HEK293T (cell line): ENCODE data around the gene PFKFB2.
"Not testable (repeated sequence)": the region's sequence is repeated elsewhere in the genome, so short reads cannot be mapped to it uniquely, and the experiment has no call there.

Experiments used
- CTCF ChIA-PET: fragments of 350-600 bp; formaldehyde crosslinking; extraction: SDS; loops from one replicate; lab custom pipeline; 2021; ENCODE audit warnings: antibody characterized with exemption, inconsistent platforms; lab: Yijun Ruan, JAX
- POLR2A ChIA-PET: fragments of 350-600 bp; formaldehyde crosslinking; extraction: SDS; loops from one replicate; lab custom pipeline; 2020; ENCODE audit warnings: antibody characterized with exemption, inconsistent platforms; lab: Yijun Ruan, JAX
- DNase-seq: peaks from one replicate; pipeline ENCODE4 v3.0.0; 2012; ENCODE audit warnings: mixed read lengths; ENCODE audit errors: extremely low spot score
- ARNT ChIP-seq: fragments of 450-650 bp; IDR thresholded peaks from 2 replicates; pipeline ENCODE4 v1.6.1; 2017; ENCODE audit warnings: mild to moderate bottlenecking
- BHLHE40 ChIP-seq: fragments of 450-650 bp; IDR thresholded peaks from 2 replicates; pipeline ENCODE4 v1.6.1; 2016; ENCODE audit warnings: mild to moderate bottlenecking, moderate library complexity, borderline replicate concordance
- CTBP1 ChIP-seq: fragments of 450-650 bp; IDR thresholded peaks from 2 replicates; pipeline ENCODE4 v1.6.1; 2016; ENCODE audit warnings: borderline replicate concordance
- ELF4 ChIP-seq: fragments of 450-650 bp; IDR thresholded peaks from 2 replicates; pipeline ENCODE4 v1.6.1; 2017; ENCODE audit warnings: antibody characterized with exemption
- FOXA1 ChIP-seq: fragments of 450-650 bp; IDR thresholded peaks from 2 replicates; pipeline ENCODE4 v1.6.1; 2016; ENCODE audit warnings: mild to moderate bottlenecking
- FOXK2 ChIP-seq: fragments of 450-650 bp; IDR thresholded peaks from 2 replicates; pipeline ENCODE4 v1.6.1; 2016; ENCODE audit warnings: mild to moderate bottlenecking
- FOXM1 ChIP-seq: fragments of 450-650 bp; IDR thresholded peaks from 2 replicates; pipeline ENCODE4 v1.6.1; 2017; ENCODE audit warnings: mild to moderate bottlenecking, borderline replicate concordance
- L3MBTL2 ChIP-seq: fragments of 450-650 bp; conservative IDR thresholded peaks from 2 replicates; pipeline ENCODE4 v1.6.1; 2016; ENCODE audit warnings: mild to moderate bottlenecking
- LEF1 ChIP-seq: fragments of 450-650 bp; IDR thresholded peaks from 2 replicates; pipeline ENCODE4 v1.6.1; 2017; ENCODE audit warnings: mild to moderate bottlenecking, borderline replicate concordance
- NFRKB ChIP-seq: fragments of 450-650 bp; IDR thresholded peaks from 2 replicates; pipeline ENCODE4 v1.6.1; 2016; ENCODE audit warnings: mild to moderate bottlenecking, moderate library complexity
- SP1 ChIP-seq: fragments of 450-650 bp; IDR thresholded peaks from 2 replicates; pipeline ENCODE4 v1.6.1; 2017
- SUZ12 ChIP-seq: fragments of 450-650 bp; IDR thresholded peaks from 2 replicates; pipeline ENCODE4 v1.6.1; 2016; ENCODE audit warnings: mild to moderate bottlenecking
- TARDBP ChIP-seq: fragments of 450-650 bp; IDR thresholded peaks from 2 replicates; pipeline ENCODE4 v1.6.1; 2016
- ZNF384 ChIP-seq: fragments of 450-650 bp; IDR thresholded peaks from 2 replicates; pipeline ENCODE4 v1.6.1; 2016
- TF ChIP-seq, protein P1 (sequence below): fragments of 450-650 bp; IDR thresholded peaks from 2 replicates; pipeline ENCODE4 v1.6.1; 2016

PFKFB2 gene

DNA sequence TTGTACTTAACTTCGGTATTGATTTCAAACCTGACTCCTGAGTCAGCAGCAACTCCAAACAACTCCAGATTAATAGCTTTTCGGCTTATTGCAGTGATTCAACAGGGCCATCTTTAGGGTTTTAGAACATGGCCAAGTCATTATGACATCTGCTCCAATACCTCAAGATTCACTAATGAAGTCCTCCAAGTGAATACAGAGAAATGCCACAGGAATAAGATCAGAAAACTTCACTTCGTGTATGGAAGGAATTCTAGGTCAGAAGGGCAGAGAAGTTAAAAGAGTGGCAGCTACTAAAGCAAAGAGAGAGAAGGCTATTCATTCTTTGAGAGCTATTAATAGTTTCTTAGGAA is 12.9 kb upstream of the PFKFB2 start:
- ChIA-PET POLR2A (interaction anchor here (0.9 kb wide), 1 partner anchor 13 kb away, joined by 3 read pairs; the partner anchor contains the start of gene PFKFB2), CTCF (interaction anchor here (1.1 kb wide), 1 partner anchor 10 kb away, joined by 3 read pairs; no protein-coding TSS in a partner anchor)
- TF ChIP-seq SUZ12 (no peak), NFRKB (no peak), ZNF384 (no peak), ARNT (no peak)
- DNase-seq, result no peak

DNA sequence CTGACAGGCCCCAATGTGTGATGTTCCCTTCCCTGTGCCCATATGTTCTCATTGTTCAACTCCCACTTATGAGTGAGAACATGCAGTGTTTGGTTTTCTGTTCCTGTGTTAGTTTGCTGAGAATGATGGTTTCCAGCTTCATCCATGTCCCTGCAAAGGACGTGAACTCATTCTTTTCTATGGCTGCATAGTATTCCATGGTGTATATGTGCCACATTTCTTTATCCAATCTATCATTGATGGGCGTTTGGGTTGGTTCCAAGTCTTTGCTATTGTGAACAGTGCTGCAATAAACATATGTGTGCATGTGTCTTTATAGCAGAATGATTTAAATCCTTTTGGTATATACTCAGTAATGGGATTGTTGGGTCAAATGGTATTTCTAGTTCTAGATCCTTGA is 11.7 kb upstream of the PFKFB2 start:
- CTCF ChIA-PET, DNase-seq: not testable (repeated sequence)
- POLR2A ChIA-PET, result interaction anchor here (1.2 kb wide), 1 partner anchor 11 kb away, joined by 3 read pairs; the partner anchor contains the start of gene PFKFB2

DNA sequence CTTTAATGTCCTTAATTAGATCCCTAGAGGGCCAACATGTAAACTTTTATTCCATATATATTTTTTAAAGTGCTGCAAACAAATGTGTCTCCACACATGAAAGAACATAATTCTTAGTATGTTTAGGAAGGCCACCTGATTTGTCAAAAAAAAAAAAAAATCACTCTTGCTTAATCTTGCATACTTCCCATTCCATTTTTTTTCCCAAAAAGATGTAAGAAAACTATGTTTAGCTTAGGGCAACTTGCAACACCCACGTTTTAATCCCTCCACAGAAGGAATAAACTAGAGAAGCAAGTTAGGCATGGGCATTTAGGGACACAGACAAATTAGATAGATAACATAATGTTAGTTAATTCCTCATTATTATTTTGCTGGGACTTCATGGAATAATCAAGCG is 7.6 kb upstream of the PFKFB2 start:
- DNase-seq, result no peak
- ChIA-PET POLR2A (no interaction called here), CTCF (no interaction called here)
- TF ChIP-seq BHLHE40, result no peak
- no peak for TF ChIP-seq LEF1
- no peak for TF ChIP-seq L3MBTL2
- no peak for TF ChIP-seq FOXK2
- TF ChIP-seq SUZ12, result no peak
- no peak for TF ChIP-seq ELF4
- TF ChIP-seq CTBP1, result no peak
- no peak for TF ChIP-seq NFRKB
- TF ChIP-seq, protein P1, sequence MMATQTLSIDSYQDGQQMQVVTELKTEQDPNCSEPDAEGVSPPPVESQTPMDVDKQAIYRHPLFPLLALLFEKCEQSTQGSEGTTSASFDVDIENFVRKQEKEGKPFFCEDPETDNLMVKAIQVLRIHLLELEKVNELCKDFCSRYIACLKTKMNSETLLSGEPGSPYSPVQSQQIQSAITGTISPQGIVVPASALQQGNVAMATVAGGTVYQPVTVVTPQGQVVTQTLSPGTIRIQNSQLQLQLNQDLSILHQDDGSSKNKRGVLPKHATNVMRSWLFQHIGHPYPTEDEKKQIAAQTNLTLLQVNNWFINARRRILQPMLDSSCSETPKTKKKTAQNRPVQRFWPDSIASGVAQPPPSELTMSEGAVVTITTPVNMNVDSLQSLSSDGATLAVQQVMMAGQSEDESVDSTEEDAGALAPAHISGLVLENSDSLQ, result no peak

DNA sequence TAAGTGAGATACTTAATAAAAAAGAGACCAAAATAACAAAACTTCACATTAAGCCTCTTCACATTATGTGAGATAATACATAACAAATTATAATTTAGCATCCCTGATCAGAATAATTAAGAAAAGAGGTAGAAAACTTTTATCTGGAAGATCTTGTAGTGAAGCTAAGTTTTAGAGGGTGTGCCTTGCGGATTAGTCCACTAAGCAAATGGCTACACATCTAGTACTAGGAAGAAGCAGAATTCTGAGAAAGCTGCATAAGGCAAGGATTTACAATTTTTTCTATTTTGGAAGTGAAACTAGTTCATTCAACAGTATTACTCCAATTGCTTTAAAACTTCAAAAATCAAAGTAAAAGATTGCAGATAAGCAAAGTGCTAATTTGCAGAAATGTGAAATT is 5.6 kb upstream of the PFKFB2 start:
- POLR2A ChIA-PET, result no interaction called here
- DNase-seq, result no peak
- CTCF ChIA-PET, result no interaction called here
- no peak for TF ChIP-seq LEF1
- TF ChIP-seq ZNF384, result no peak
- no peak for TF ChIP-seq ELF4
- TF ChIP-seq FOXK2, result no peak
- no peak for TF ChIP-seq FOXM1
- TF ChIP-seq SUZ12, result no peak
- no peak for TF ChIP-seq SP1
- TF ChIP-seq TARDBP, result no peak
- TF ChIP-seq, protein P1, result no peak
- no peak for TF ChIP-seq FOXA1
- no peak for TF ChIP-seq NFRKB
- TF ChIP-seq L3MBTL2, result no peak
- TF ChIP-seq ARNT, result no peak

DNA sequence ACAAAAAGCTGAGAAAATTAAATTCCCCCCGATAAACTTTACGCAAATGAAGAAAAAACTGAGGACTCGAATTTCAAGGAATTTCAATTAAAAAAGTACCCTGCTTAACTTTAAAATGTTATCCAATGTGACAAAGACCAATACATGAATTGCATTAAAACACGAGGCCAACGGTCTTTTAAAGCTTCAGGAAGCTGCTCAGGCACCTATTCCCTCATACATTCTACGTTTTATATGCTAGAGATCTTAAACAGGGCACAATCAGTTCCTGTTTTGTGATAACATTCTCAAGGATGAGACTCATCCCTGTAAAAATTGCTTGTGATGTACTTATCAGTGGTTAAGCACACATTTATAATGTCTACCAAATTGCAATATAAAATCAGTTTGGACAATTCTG is 5.0 kb upstream of the PFKFB2 start:
- DNase-seq, result no peak
- no peak for TF ChIP-seq L3MBTL2
- TF ChIP-seq LEF1, result no peak
- TF ChIP-seq ARNT, result no peak
- no peak for TF ChIP-seq NFRKB
- TF ChIP-seq, protein P1, result no peak
- no peak for TF ChIP-seq SUZ12
- TF ChIP-seq CTBP1, result no peak
- TF ChIP-seq FOXA1, result no peak
- no peak for TF ChIP-seq SP1
- no peak for TF ChIP-seq BHLHE40
- no peak for TF ChIP-seq FOXM1
- no peak for TF ChIP-seq ZNF384
- no peak for TF ChIP-seq TARDBP
- ChIA-PET POLR2A (no interaction called here), CTCF (no interaction called here)

DNA sequence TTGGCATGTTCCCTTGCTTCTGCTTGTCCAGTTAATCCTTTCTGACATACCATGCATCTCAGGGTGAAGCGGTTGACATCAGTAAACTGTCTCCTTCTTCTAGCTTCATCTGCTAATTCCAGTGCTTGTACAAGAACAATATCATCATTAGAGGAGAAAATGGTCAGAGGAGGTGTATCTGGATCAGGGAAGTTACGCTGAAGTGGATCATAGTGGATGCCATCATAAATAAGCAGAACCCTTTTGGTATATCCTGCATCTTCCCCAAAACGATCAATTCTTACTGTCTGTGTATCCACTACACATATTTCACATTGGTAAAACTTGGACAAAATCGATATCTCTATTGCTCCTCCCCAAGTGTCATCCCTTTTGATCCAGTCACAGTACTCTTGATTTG is 4.0 kb upstream of the PFKFB2 start:
- no peak for DNase-seq
- TF ChIP-seq BHLHE40, result no peak
- CTCF ChIA-PET, result interaction anchor here (0.7 kb wide), 1 partner anchor 281 kb away, joined by 3 read pairs; no protein-coding TSS in a partner anchor
- POLR2A ChIA-PET, result no interaction called here

DNA sequence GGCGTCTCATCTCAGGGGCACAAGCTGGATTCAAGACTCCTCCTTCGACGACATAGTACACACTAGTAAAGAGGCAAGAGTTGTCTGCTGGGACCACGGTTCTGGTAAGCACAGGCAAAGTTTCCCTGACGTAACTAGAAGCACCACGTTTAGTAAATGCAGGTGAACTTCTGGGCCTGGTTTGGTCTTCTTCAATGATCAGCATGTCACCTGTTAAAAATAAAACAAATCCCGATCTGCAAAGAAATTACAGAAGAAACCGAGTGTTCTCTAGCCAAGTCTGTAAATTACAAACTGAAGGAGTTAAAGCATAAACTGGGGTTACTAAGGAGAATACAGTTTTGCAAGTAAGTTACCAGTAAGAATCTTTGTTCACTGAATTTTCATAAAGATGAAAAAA is 3.6 kb upstream of the PFKFB2 start:
- TF ChIP-seq L3MBTL2, result no peak
- TF ChIP-seq, protein P1, result no peak
- TF ChIP-seq BHLHE40, result no peak
- TF ChIP-seq ARNT, result no peak
- no peak for TF ChIP-seq FOXA1
- TF ChIP-seq CTBP1, result no peak
- no peak for TF ChIP-seq FOXK2
- no peak for TF ChIP-seq NFRKB
- ChIA-PET CTCF (interaction anchor here (0.7 to 1.0 kb wide), 2 partner anchors 9 to 74 kb away, joined by 3 read pairs; no protein-coding TSS in a partner anchor), POLR2A (no interaction called here)
- DNase-seq, result no peak
